HepG2 (cell line): ENCODE results near the gene MRPS34.

ENCODE experiments used
- CTCF ChIP-seq: sonication (generic); formaldehyde crosslinking; IDR thresholded peaks from 2 replicates; pipeline ENCODE4 v1.5.0; 2020; ENCODE audit warnings: mild to moderate bottlenecking, missing genetic modification reagents, moderate library complexity
- ETS1 ChIP-seq: sonication (generic); formaldehyde crosslinking; IDR thresholded peaks from 2 replicates; pipeline ENCODE4 v1.4.0; 2020; ENCODE audit warnings: missing genetic modification reagents
- JUN ChIP-seq: sonication (generic); formaldehyde crosslinking; IDR thresholded peaks from 2 replicates; pipeline ENCODE4 v1.4.0; 2020; ENCODE audit warnings: mild to moderate bottlenecking, missing genetic modification reagents
- JUND ChIP-seq: sonication (generic); formaldehyde crosslinking; IDR thresholded peaks from 2 replicates; pipeline ENCODE4 v1.8.0; 2022; ENCODE audit warnings: mild to moderate bottlenecking, missing genetic modification reagents
- POLR2A ChIP-seq, 2 experiments: IDR thresholded peaks; 2 replicates each; pipeline ENCODE4 v1.6.1; 2011; ENCODE audit warnings: low read depth in 2 of 2, low read length in 2 of 2, mild to moderate bottlenecking in 1 of 2, moderate library complexity in 1 of 2; ENCODE audit not compliant: insufficient read depth in 1 of 2
- RCOR2 ChIP-seq: IDR thresholded peaks from 2 replicates; pipeline ENCODE4 v1.6.1; 2016; ENCODE audit warnings: missing biosample characterization, missing genetic modification reagents
- RELA ChIP-seq: sonication (generic); formaldehyde crosslinking; IDR thresholded peaks from 2 replicates; pipeline ENCODE4 v1.4.0; 2020; ENCODE audit warnings: missing genetic modification reagents
- TP53 ChIP-seq: sonication (generic); formaldehyde crosslinking; conservative IDR thresholded peaks from 2 replicates; pipeline ENCODE4 v1.4.0; 2020; ENCODE audit warnings: missing genetic modification reagents
- ZNF549 ChIP-seq: sonication (generic); formaldehyde crosslinking; IDR thresholded peaks from 2 replicates; pipeline ENCODE4 v1.5.0; 2020; ENCODE audit warnings: missing genetic modification reagents
- ZNF605 ChIP-seq: sonication (generic); formaldehyde crosslinking; IDR thresholded peaks from 2 replicates; pipeline ENCODE4 v1.8.0; 2022; ENCODE audit warnings: mild to moderate bottlenecking, missing genetic modification reagents
- TF ChIP-seq, protein P1 (sequence below): sonication (generic); formaldehyde crosslinking; IDR thresholded peaks from 2 replicates; pipeline ENCODE4 v1.4.0; 2020; ENCODE audit warnings: missing genetic modification reagents
- TF ChIP-seq, protein P2 (sequence below): sonication (generic); formaldehyde crosslinking; IDR thresholded peaks from 2 replicates; pipeline ENCODE4 v1.5.0; 2020; ENCODE audit warnings: missing genetic modification reagents
- TF ChIP-seq, protein P3 (sequence below): sonication (generic); formaldehyde crosslinking; IDR thresholded peaks from 2 replicates; pipeline ENCODE4 v1.5.0; 2020; ENCODE audit warnings: missing genetic modification reagents, mild to moderate bottlenecking, borderline replicate concordance

- TF ChIP-seq POLR2A (IDR thresholded peaks at IDR 0.05; ENCODE audit: insufficient read depth in 1 of 2, low read depth in 2 of 2, low read length in 2 of 2) = no peak
- TF ChIP-seq CTCF = no peak
- TF ChIP-seq, protein P1, sequence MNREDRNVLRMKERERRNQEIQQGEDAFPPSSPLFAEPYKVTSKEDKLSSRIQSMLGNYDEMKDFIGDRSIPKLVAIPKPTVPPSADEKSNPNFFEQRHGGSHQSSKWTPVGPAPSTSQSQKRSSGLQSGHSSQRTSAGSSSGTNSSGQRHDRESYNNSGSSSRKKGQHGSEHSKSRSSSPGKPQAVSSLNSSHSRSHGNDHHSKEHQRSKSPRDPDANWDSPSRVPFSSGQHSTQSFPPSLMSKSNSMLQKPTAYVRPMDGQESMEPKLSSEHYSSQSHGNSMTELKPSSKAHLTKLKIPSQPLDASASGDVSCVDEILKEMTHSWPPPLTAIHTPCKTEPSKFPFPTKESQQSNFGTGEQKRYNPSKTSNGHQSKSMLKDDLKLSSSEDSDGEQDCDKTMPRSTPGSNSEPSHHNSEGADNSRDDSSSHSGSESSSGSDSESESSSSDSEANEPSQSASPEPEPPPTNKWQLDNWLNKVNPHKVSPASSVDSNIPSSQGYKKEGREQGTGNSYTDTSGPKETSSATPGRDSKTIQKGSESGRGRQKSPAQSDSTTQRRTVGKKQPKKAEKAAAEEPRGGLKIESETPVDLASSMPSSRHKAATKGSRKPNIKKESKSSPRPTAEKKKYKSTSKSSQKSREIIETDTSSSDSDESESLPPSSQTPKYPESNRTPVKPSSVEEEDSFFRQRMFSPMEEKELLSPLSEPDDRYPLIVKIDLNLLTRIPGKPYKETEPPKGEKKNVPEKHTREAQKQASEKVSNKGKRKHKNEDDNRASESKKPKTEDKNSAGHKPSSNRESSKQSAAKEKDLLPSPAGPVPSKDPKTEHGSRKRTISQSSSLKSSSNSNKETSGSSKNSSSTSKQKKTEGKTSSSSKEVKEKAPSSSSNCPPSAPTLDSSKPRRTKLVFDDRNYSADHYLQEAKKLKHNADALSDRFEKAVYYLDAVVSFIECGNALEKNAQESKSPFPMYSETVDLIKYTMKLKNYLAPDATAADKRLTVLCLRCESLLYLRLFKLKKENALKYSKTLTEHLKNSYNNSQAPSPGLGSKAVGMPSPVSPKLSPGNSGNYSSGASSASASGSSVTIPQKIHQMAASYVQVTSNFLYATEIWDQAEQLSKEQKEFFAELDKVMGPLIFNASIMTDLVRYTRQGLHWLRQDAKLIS = no peak
- TF ChIP-seq ETS1 (CRISPR knock-in tag) = no peak
- TF ChIP-seq, protein P2, sequence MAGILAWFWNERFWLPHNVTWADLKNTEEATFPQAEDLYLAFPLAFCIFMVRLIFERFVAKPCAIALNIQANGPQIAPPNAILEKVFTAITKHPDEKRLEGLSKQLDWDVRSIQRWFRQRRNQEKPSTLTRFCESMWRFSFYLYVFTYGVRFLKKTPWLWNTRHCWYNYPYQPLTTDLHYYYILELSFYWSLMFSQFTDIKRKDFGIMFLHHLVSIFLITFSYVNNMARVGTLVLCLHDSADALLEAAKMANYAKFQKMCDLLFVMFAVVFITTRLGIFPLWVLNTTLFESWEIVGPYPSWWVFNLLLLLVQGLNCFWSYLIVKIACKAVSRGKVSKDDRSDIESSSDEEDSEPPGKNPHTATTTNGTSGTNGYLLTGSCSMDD (CRISPR knock-in tag) = no peak
- TF ChIP-seq, protein P3, sequence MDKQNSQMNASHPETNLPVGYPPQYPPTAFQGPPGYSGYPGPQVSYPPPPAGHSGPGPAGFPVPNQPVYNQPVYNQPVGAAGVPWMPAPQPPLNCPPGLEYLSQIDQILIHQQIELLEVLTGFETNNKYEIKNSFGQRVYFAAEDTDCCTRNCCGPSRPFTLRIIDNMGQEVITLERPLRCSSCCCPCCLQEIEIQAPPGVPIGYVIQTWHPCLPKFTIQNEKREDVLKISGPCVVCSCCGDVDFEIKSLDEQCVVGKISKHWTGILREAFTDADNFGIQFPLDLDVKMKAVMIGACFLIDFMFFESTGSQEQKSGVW (CRISPR knock-in tag) = no peak
- no peak for TF ChIP-seq ZNF549 (CRISPR knock-in tag)
- TF ChIP-seq ZNF605 (CRISPR knock-in tag) = no peak
- TF ChIP-seq JUND (CRISPR knock-in tag) = no peak
- no peak for TF ChIP-seq JUN (CRISPR knock-in tag)
- no peak for TF ChIP-seq RCOR2 (CRISPR knock-in tag)
- TF ChIP-seq RELA (CRISPR knock-in tag) = no peak
- TF ChIP-seq TP53 (CRISPR knock-in tag) = no peak
These were observed 37.6 kb upstream of the MRPS34 start for GRCh38 chr16:1810536-1810935.
